HK-2 (cell line): Measurements from ENCODE around the gene RMI1.
A peak's percentile ranks its signal among the peaks of the same experiment; 100 is the strongest.
"Not testable (repeated sequence)": the region's sequence is repeated elsewhere in the genome, so short reads cannot be mapped to it uniquely, and the experiment has no call there.

Experiments used
- DNase-seq: peaks from one replicate; pipeline ENCODE4 v3.0.0-alpha.2; 2018; ENCODE audit not compliant: unreplicated experiment

RMI1 gene

GRCh38 chr9:83980395-83981125 is at the start of gene RMI1:
TSS of gene RMI1 (plus strand) at chr9:83980805. CDS start at chr9:84000987, 20,182 bp downstream.
- DNase-seq: peak; percentile 99

GRCh38 chr9:83930881-83931280 is 49.7 kb upstream of the RMI1 start:
- DNase-seq: no peak

GRCh38 chr9:83932011-83932410 is 48.6 kb upstream of the RMI1 start:
- no peak for DNase-seq

- no peak for DNase-seq
Observed at GRCh38 chr9:83932851-83933250, 47.8 kb upstream of the RMI1 start.

GRCh38 chr9:83933790-83934189 is 46.8 kb upstream of the RMI1 start:
- DNase-seq: no peak

GRCh38 chr9:83934569-83935275 is 45.9 kb upstream of the RMI1 start:
- no peak for DNase-seq

- DNase-seq: no peak
Observed at GRCh38 chr9:83935276-83935935, 45.2 kb upstream of the RMI1 start.

- no peak for DNase-seq
Observed at GRCh38 chr9:83936523-83936922, 44.1 kb upstream of the RMI1 start.

GRCh38 chr9:83937861-83938455 is 42.6 kb upstream of the RMI1 start:
- no peak for DNase-seq

GRCh38 chr9:83940590-83941303 is 39.9 kb upstream of the RMI1 start:
- DNase-seq: no peak

- DNase-seq: not testable (repeated sequence)
Observed at GRCh38 chr9:83948096-83948495, 32.5 kb upstream of the RMI1 start.

- peak; percentile 61 for DNase-seq
Observed at GRCh38 chr9:83956086-83956435, 24.5 kb upstream of the RMI1 start.

GRCh38 chr9:83956436-83957247 is 24.0 kb upstream of the RMI1 start:
- DNase-seq: peak; percentile 89

- DNase-seq: no peak
Observed at GRCh38 chr9:83957248-83957513, 23.4 kb upstream of the RMI1 start.

- DNase-seq: peak; percentile 77
Observed at GRCh38 chr9:83959061-83959460, 21.5 kb upstream of the RMI1 start.

GRCh38 chr9:83960991-83961390 is 19.6 kb upstream of the RMI1 start:
- no peak for DNase-seq

- DNase-seq: no peak
Observed at GRCh38 chr9:83962165-83962564, 18.4 kb upstream of the RMI1 start.

GRCh38 chr9:83964973-83965349 is 15.6 kb upstream of the RMI1 start:
- no peak for DNase-seq

GRCh38 chr9:83965350-83966208 is 15.0 kb upstream of the RMI1 start:
- no peak for DNase-seq

GRCh38 chr9:83966209-83966582 is 14.4 kb upstream of the RMI1 start:
- no peak for DNase-seq
